Lung microvascular endothelial cell (primary cell): Measurements from ENCODE around the gene QPRT. TPM values are rescaled to one million over a fixed set of nuclear protein-coding genes. Genes with fewer than 3 reads are reported as not detected.
"Not testable (repeated sequence)": the region's sequence is repeated elsewhere in the genome, so short reads cannot be mapped to it uniquely, and the experiment has no call there.

Source experiments
- DNase-seq, 2 donors: peaks; one replicate each; pipeline versions ENCODE4 v3.0.0 to v3.0.0-alpha.2; 2010; ENCODE audit warnings: low read depth in 2 of 2
- total RNA-seq: library from RNA; depleted of rRNA; stranded (reverse); fragments of >200 nt; gene quantifications from 2 replicates; pipeline ENCODE4 v1.2.1, GENCODE V29; 2014

QPRT gene
- total RNA-seq, 1 donor from 2014 or later: 0.20 TPM

GRCh38 chr16:29745121-29745852 lies 66.3 kb downstream of the QPRT start:
- DNase-seq: no peak

- no peak for DNase-seq
Observed at GRCh38 chr16:29745853-29746345, 66.9 kb downstream of the QPRT start, which contains the start of gene C16orf54. C16orf54 (minus strand) TSS chr16:29745990; CDS start chr16:29744951, 1,039 bp downstream.

GRCh38 chr16:29746518-29746917 lies 67.5 kb downstream of the QPRT start:
- DNase-seq: not testable (repeated sequence)

Other genes starting within 250 kb of the QPRT start
- gene BOLA2, start 224.8 kb upstream of the QPRT start, total RNA-seq: 30.9 and 34.1 TPM in 2 replicates
- gene SLX1B, start 224.6 kb upstream of the QPRT start, total RNA-seq: 4.8 and 9.4 TPM in 2 replicates
- gene SULT1A4, start 219.3 kb upstream of the QPRT start, total RNA-seq: 1.8 and 8.3 TPM in 2 replicates
- gene NPIPB12, start 172.8 kb upstream of the QPRT start, total RNA-seq: 4.6 and 12.3 TPM in 2 replicates
- not detected in 2 replicates for gene SPN, start 15.9 kb upstream of the QPRT start, total RNA-seq
- gene C16orf54, start 66.8 kb downstream of the QPRT start, total RNA-seq: not detected in 2 replicates
- not detected in 2 replicates for gene ZG16, start 99.1 kb downstream of the QPRT start, total RNA-seq
- 13.5 and 30.5 TPM in 2 replicates for gene KIF22, start 111.6 kb downstream of the QPRT start, total RNA-seq
- gene MAZ, start 127.3 kb downstream of the QPRT start, total RNA-seq: 109 and 125 TPM in 2 replicates
- gene PRRT2, start 133.0 kb downstream of the QPRT start, total RNA-seq: under 0.01 and 0.22 TPM in 2 replicates
- 11.1 and 16.3 TPM in 2 replicates for gene PAGR1, start 137.0 kb downstream of the QPRT start, total RNA-seq
- 122 and 182 TPM in 2 replicates for gene MVP, start 141.3 kb downstream of the QPRT start, total RNA-seq
- gene CDIPT, start 184.0 kb downstream of the QPRT start, total RNA-seq: 50.1 and 86.3 TPM in 2 replicates
- gene SEZ6L2, start 220.4 kb downstream of the QPRT start, total RNA-seq: 0.44 and 0.99 TPM in 2 replicates
- gene ASPHD1, start 221.3 kb downstream of the QPRT start, total RNA-seq: 0.20 and 0.22 TPM in 2 replicates
- 1.7 and 3.6 TPM in 2 replicates for gene KCTD13, start 247.0 kb downstream of the QPRT start, total RNA-seq